Hepatocyte (in vitro differentiated cells): Measurements from ENCODE around the gene DOCK4.

Source experiments
- EZH2phosphoT487 ChIP-seq: fragments of 200-600 bp; sonication (generic); IDR thresholded peaks from one replicate; pipeline ENCODE4 v1.6.1; 2018; ENCODE audit warnings: antibody characterized with exemption, mild to moderate bottlenecking, low read depth, moderate library complexity; ENCODE audit not compliant: unreplicated experiment, severe bottlenecking
- TF ChIP-seq, protein P1 (sequence below): fragments of 200-600 bp; sonication (generic); IDR thresholded peaks from 2 replicates; pipeline ENCODE4 v1.5.1; 2016; ENCODE audit warnings: antibody characterized with exemption, mild to moderate bottlenecking; ENCODE audit not compliant: poor library complexity

DNA sequence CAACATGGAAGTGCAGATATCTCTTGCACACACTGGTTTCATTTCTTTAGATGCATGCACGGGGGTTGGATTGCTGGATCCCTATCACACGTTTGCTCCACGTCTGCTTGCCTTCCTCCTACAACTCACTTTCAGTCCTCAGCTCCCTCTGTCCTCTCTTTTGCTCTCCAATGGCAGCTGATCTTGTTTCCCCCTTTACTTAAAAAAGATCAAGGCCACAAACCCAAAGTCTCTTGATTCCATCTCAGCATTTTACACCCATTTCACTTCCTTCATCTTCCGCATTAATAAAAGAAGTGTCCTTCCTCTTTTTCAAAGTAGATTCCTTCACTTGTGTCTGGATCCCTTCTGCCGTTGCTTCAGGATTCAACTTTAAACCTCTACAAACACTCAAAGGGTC, 245.2 kb downstream of the DOCK4 start:
- TF ChIP-seq, protein P1, sequence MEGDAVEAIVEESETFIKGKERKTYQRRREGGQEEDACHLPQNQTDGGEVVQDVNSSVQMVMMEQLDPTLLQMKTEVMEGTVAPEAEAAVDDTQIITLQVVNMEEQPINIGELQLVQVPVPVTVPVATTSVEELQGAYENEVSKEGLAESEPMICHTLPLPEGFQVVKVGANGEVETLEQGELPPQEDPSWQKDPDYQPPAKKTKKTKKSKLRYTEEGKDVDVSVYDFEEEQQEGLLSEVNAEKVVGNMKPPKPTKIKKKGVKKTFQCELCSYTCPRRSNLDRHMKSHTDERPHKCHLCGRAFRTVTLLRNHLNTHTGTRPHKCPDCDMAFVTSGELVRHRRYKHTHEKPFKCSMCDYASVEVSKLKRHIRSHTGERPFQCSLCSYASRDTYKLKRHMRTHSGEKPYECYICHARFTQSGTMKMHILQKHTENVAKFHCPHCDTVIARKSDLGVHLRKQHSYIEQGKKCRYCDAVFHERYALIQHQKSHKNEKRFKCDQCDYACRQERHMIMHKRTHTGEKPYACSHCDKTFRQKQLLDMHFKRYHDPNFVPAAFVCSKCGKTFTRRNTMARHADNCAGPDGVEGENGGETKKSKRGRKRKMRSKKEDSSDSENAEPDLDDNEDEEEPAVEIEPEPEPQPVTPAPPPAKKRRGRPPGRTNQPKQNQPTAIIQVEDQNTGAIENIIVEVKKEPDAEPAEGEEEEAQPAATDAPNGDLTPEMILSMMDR: no peak
- no peak for TF ChIP-seq EZH2phosphoT487
